HG02610 (cell line): ENCODE results near the gene SNCAIP.
"Not testable (repeated sequence)": the region's sequence is repeated elsewhere in the genome, so short reads cannot be mapped to it uniquely, and the experiment has no call there.

Source experiments
- ATAC-seq: cut with Tn5 transposase; IDR thresholded peaks from one replicate; pipeline ENCODE4 v1.9.1; 2021; ENCODE audit warnings: mild to moderate bottlenecking, moderate library complexity; ENCODE audit not compliant: unreplicated experiment

The SNCAIP gene

GRCh38 chr5:122354293-122354692, 42.3 kb downstream of the SNCAIP start:
- ATAC-seq, result no peak

- ATAC-seq, result no peak
Observed at GRCh38 chr5:122355324-122355723, 43.3 kb downstream of the SNCAIP start.

- ATAC-seq, result no peak
Observed at GRCh38 chr5:122356855-122357254, 44.8 kb downstream of the SNCAIP start.

- ATAC-seq, result no peak
Observed at GRCh38 chr5:122358372-122358979, 46.4 kb downstream of the SNCAIP start.

- no peak for ATAC-seq
Observed at GRCh38 chr5:122362361-122362760, 50.3 kb downstream of the SNCAIP start.

GRCh38 chr5:122363623-122364022, 51.6 kb downstream of the SNCAIP start:
- ATAC-seq, result no peak

- peak; percentile 86 for ATAC-seq
Observed at GRCh38 chr5:122366501-122366900, 54.5 kb downstream of the SNCAIP start.

GRCh38 chr5:122367456-122367855, 55.4 kb downstream of the SNCAIP start:
- no peak for ATAC-seq

- ATAC-seq, result no peak
Observed at GRCh38 chr5:122368510-122369251, 56.6 kb downstream of the SNCAIP start.

- ATAC-seq, result no peak
Observed at GRCh38 chr5:122369253-122369815, 57.3 kb downstream of the SNCAIP start.

GRCh38 chr5:122371511-122372151, 59.6 kb downstream of the SNCAIP start:
- ATAC-seq, result no peak

- ATAC-seq, result no peak
Observed at GRCh38 chr5:122374110-122374509, 62.1 kb downstream of the SNCAIP start.

- ATAC-seq, result no peak
Observed at GRCh38 chr5:122375801-122376200, 63.8 kb downstream of the SNCAIP start.

GRCh38 chr5:122376250-122376649, 64.2 kb downstream of the SNCAIP start:
- no peak for ATAC-seq

- no peak for ATAC-seq
Observed at GRCh38 chr5:122377026-122377425, 65.0 kb downstream of the SNCAIP start.

- ATAC-seq, result not testable (repeated sequence)
Observed at GRCh38 chr5:122382938-122383337, 70.9 kb downstream of the SNCAIP start.

- ATAC-seq, result no peak
Observed at GRCh38 chr5:122384739-122385235, 72.8 kb downstream of the SNCAIP start.

- ATAC-seq, result no peak
Observed at GRCh38 chr5:122385286-122385685, 73.2 kb downstream of the SNCAIP start.

GRCh38 chr5:122385808-122386207, 73.8 kb downstream of the SNCAIP start:
- ATAC-seq, result no peak

- no peak for ATAC-seq
Observed at GRCh38 chr5:122390154-122390553, 78.1 kb downstream of the SNCAIP start.

GRCh38 chr5:122390694-122391093, 78.7 kb downstream of the SNCAIP start:
- no peak for ATAC-seq

GRCh38 chr5:122391621-122392020, 79.6 kb downstream of the SNCAIP start:
- ATAC-seq, result no peak
